Cardiac muscle cell (in vitro differentiated cells and primary cell): ENCODE results near the gene COL15A1. TPM values are rescaled to one million over a fixed set of nuclear protein-coding genes. Genes with fewer than 3 reads are reported as not detected.

Source experiments
- DNase-seq, 2 donors: peaks; one replicate each; pipeline versions ENCODE4 v3.0.0 to v3.0.0-alpha.2; 2010 to 2017; ENCODE audit warnings: low read depth in 1 of 2, low spot score in 1 of 2
- H3K27ac ChIP-seq: fragments of 200-600 bp; sonication (generic); 2 replicates; pipeline ENCODE4 v1.5.1; 2016
- H3K27me3 ChIP-seq: fragments of 200-600 bp; sonication (generic); 2 replicates; pipeline ENCODE4 v1.6.0; 2016; ENCODE audit warnings: control low read depth
- H3K36me3 ChIP-seq: fragments of 200-600 bp; sonication (generic); 2 replicates; pipeline ENCODE4 v1.5.1; 2016; ENCODE audit warnings: control low read depth
- H3K4me1 ChIP-seq: fragments of 200-600 bp; sonication (generic); 2 replicates; pipeline ENCODE4 v1.8.1; 2017; ENCODE audit warnings: low read depth, mild to moderate bottlenecking, mixed run types
- H3K4me3 ChIP-seq: fragments of 200-600 bp; sonication (generic); 2 replicates; pipeline ENCODE4 v1.5.1; 2016; ENCODE audit warnings: mild to moderate bottlenecking
- H3K9me3 ChIP-seq: fragments of 200-600 bp; sonication (generic); 2 replicates; pipeline ENCODE4 v1.5.1; 2017; ENCODE audit warnings: low read depth, mild to moderate bottlenecking, control low read depth
- polyA plus RNA-seq: library from polyadenylated mRNA; unstranded; fragments of >200 nt; fragmentation: Nextera tagmentation; extraction: Ambion mirVana; gene quantifications from 2 replicates; pipeline ENCODE4 v1.2.1, GENCODE V29; 2016
- total RNA-seq: library from RNA; depleted of rRNA; stranded (reverse); fragments of >200 nt; gene quantifications from 2 replicates; pipeline ENCODE4 v1.2.3, GENCODE V29; 2016
- TF ChIP-seq, protein P1 (sequence below): IDR thresholded peaks from 2 replicates; pipeline ENCODE4 v1.5.1; 2012; ENCODE audit warnings: low read depth, mild to moderate bottlenecking, low read length

Gene COL15A1
- total and polyA plus RNA-seq, 2 experiments from 2014 or later: 0.74 to 1.3 TPM

DNA sequence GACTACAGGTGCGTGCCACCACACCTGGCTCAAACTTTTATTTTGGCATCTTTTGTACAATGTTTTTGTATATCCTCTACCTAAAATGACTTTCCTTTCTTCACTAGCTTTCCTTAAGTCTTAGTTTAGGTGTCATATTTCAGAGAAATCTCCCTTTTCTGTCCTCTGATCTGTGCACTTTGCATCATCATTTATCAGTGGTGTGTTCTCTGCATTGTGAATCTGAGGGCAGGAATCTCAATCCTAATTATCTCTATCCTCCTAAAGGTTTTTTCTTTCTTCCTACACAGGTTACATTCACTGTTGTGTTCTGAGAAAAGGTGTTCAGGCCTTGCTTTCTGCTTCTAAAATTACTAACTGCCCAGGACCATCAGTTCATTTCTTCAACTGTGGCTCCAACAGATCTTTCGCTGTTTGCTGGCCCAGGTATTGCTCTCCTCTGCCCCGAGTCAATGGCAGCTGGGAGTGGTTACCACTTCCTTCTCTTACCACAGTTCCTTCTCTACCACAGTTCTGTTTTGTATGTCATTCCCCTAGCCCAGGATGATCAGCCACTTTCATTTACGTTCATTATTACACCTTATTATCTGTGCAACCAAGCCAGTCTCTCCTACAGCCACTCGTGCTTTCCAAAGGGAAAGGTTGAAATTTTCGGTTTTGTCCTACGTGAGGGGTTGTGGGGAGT, 175.2 kb downstream of the COL15A1 start:
- no peaks in the 10 kb centered on the region for H3K27me3 ChIP-seq
- peaks cover 13% of the 10 kb centered on the region for H3K4me1 ChIP-seq
- no peak overlapping the region for H3K27ac ChIP-seq
- no peak overlapping the region for H3K4me3 ChIP-seq
- DNase-seq: no peak
- no peaks in the 10 kb centered on the region for H3K9me3 ChIP-seq
- H3K36me3 ChIP-seq: no peaks in the 10 kb centered on the region
- TF ChIP-seq, protein P1, sequence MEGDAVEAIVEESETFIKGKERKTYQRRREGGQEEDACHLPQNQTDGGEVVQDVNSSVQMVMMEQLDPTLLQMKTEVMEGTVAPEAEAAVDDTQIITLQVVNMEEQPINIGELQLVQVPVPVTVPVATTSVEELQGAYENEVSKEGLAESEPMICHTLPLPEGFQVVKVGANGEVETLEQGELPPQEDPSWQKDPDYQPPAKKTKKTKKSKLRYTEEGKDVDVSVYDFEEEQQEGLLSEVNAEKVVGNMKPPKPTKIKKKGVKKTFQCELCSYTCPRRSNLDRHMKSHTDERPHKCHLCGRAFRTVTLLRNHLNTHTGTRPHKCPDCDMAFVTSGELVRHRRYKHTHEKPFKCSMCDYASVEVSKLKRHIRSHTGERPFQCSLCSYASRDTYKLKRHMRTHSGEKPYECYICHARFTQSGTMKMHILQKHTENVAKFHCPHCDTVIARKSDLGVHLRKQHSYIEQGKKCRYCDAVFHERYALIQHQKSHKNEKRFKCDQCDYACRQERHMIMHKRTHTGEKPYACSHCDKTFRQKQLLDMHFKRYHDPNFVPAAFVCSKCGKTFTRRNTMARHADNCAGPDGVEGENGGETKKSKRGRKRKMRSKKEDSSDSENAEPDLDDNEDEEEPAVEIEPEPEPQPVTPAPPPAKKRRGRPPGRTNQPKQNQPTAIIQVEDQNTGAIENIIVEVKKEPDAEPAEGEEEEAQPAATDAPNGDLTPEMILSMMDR: no peak

DNA sequence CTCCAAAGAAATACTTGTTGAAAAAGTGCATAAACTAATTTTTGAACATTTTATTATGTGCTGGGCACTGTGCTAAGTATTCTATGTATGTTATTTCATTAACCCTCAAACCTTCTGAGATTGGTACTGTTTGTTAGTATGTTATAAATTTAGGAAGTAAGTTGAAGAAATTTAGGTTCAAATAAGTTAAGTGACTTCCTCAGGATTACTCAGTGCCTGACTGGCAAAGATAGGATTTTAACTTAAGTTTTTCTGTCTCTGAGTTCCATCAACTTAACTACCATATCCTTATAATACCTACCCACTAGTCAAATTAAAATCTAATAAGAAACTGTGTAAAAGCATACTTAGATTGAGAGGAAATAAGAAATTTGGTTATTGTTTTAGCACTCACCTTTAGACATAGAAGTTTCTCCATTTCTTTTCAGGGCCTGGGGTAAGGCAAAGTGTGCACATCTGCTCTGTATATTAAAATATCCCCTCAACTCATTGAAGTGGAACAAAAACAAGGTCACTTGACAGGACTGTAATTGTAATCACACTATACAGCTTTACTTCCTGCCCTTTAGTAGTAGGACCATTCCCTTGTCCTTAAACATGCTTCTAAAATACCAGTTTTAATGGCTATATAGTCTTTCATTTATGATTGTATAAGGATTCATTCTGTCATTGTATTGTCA, 176.4 kb downstream of the COL15A1 start:
- Histone ChIP-seq H3K4me1 (peaks cover 12% of the 10 kb centered on the region), H3K4me3 (no peak overlapping the region), H3K36me3 (no peaks in the 10 kb centered on the region), H3K9me3 (no peaks in the 10 kb centered on the region), H3K27me3 (no peaks in the 10 kb centered on the region), H3K27ac (no peak overlapping the region)
- TF ChIP-seq, protein P1: no peak
- DNase-seq: no peak

Other genes with a start within 250 kb of the COL15A1 start
- 0.06 TPM in 1 of 2 replicates, not detected in the other for gene GABBR2, start 235.0 kb upstream of the COL15A1 start, total RNA-seq
- gene GABBR2, start 235.0 kb upstream of the COL15A1 start, polyA plus RNA-seq: 0.11 TPM in 1 of 2 replicates, not detected in the other
- 25.8 and 40.3 TPM in 2 replicates for gene ANKS6, start 147.4 kb upstream of the COL15A1 start, total RNA-seq
- 25.5 and 33.5 TPM in 2 replicates for gene ANKS6, start 147.4 kb upstream of the COL15A1 start, polyA plus RNA-seq
- 5.8 and 19.7 TPM in 2 replicates for gene GALNT12, start 136.2 kb upstream of the COL15A1 start, total RNA-seq
- 4.2 and 12.5 TPM in 2 replicates for gene GALNT12, start 136.2 kb upstream of the COL15A1 start, polyA plus RNA-seq
- 17.2 and 18.1 TPM in 2 replicates for gene TGFBR1, start 161.2 kb downstream of the COL15A1 start, total RNA-seq
- 11.1 and 25.0 TPM in 2 replicates for gene TGFBR1, start 161.2 kb downstream of the COL15A1 start, polyA plus RNA-seq